Measurements from ENCODE around the gene C15orf40. TPM values are rescaled to one million over a fixed set of nuclear protein-coding genes. Genes with fewer than 3 reads are reported as not detected.

Gene C15orf40
- total RNA-seq, 1 experiment from 2014 or later: 20.6 TPM

DNA sequence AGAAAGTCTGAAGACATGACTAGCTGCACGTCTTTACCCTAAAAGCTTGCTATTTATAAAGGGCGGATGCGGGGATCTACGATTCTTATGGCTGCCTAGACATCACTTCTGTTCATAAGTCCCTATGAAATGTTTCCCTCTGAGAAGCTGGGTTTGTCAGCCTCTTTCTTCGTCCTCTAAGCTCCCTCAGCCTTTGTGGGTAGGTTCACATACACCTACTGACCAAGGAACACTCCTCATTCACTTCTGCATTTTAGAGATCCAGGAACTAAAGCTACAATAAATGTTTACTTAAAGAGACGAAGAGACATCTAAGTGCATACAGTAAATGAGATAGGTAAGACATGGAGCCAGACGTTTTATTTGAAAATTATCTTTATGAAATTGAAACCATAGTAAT lies 42.1 kb downstream of the C15orf40 start:
- CTCF ChIA-PET: no interaction called here
- Histone ChIP-seq H3K36me3 (ENCODE audit: insufficient read depth, low read length, poor library complexity, severe bottlenecking) (no peaks in the 10 kb centered on the region), H3K27ac (ENCODE audit: low read depth, low read length, poor library complexity, severe bottlenecking) (no peak overlapping the region), H3K4me1 (ENCODE audit: insufficient read depth, low read length, poor library complexity, severe bottlenecking) (no peaks in the 10 kb centered on the region), H3K4me3 (ENCODE audit: low read depth, low read length, poor library complexity, severe bottlenecking) (no peak overlapping the region), H3K27me3 (replicated peaks; ENCODE audit: insufficient read depth, low read depth, low read length, poor library complexity) (no peaks in the 10 kb centered on the region), H3K9me3 (ENCODE audit: low read depth, low read length, poor library complexity, severe bottlenecking) (no peaks in the 10 kb centered on the region)
- POLR2A ChIA-PET (ENCODE audit: low non-redundant PET): no interaction called here
- intact Hi-C loops (cut with micrococcal nuclease; ENCODE audit: unreplicated experiment): no loop called here
- TF ChIP-seq EZH2 (IDR thresholded peaks at IDR 0.05; ENCODE audit: borderline replicate concordance, low read depth, low read length, poor library complexity, severe bottlenecking): no peak
- TF ChIP-seq, protein P1, sequence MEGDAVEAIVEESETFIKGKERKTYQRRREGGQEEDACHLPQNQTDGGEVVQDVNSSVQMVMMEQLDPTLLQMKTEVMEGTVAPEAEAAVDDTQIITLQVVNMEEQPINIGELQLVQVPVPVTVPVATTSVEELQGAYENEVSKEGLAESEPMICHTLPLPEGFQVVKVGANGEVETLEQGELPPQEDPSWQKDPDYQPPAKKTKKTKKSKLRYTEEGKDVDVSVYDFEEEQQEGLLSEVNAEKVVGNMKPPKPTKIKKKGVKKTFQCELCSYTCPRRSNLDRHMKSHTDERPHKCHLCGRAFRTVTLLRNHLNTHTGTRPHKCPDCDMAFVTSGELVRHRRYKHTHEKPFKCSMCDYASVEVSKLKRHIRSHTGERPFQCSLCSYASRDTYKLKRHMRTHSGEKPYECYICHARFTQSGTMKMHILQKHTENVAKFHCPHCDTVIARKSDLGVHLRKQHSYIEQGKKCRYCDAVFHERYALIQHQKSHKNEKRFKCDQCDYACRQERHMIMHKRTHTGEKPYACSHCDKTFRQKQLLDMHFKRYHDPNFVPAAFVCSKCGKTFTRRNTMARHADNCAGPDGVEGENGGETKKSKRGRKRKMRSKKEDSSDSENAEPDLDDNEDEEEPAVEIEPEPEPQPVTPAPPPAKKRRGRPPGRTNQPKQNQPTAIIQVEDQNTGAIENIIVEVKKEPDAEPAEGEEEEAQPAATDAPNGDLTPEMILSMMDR (conservative IDR thresholded peaks at IDR 0.05; ENCODE audit: low read depth, low read length): no peak
- BruUV-seq (replicated peaks): no TSS peak
- DNase-seq (ENCODE audit: low spot score): no peak

DNA sequence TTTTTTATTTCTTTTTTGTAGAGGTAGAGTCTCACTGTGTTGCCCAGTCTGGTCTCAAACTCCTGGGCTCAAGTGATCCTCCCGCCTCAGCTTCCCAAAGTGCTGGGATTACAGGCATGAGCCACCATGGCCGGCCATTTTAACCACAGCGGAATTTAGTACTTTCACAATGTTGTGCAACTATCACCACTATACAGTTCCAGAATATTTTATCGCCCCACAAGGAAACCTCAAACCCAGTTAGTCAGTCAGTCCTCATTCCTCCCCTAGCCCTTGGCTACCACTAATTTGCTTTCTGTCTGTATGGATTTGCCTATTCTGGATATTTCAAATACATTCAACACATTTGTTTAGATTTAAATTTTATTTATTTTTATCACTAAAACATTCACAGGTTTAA lies 43.4 kb downstream of the C15orf40 start:
- CTCF ChIA-PET: no interaction called here
- POLR2A ChIA-PET (ENCODE audit: low non-redundant PET): no interaction called here
- Histone ChIP-seq H3K4me3 (ENCODE audit: low read depth, low read length, poor library complexity, severe bottlenecking) (no peak overlapping the region), H3K36me3 (ENCODE audit: insufficient read depth, low read length, poor library complexity, severe bottlenecking) (no peaks in the 10 kb centered on the region), H3K27me3 (replicated peaks; ENCODE audit: insufficient read depth, low read depth, low read length, poor library complexity) (no peaks in the 10 kb centered on the region), H3K4me1 (ENCODE audit: insufficient read depth, low read length, poor library complexity, severe bottlenecking) (no peaks in the 10 kb centered on the region), H3K27ac (ENCODE audit: low read depth, low read length, poor library complexity, severe bottlenecking) (no peak overlapping the region), H3K9me3 (ENCODE audit: low read depth, low read length, poor library complexity, severe bottlenecking) (no peaks in the 10 kb centered on the region)
- intact Hi-C loops (cut with micrococcal nuclease; ENCODE audit: unreplicated experiment): no loop called here
- BruUV-seq (replicated peaks): no TSS peak
- no peak for DNase-seq (ENCODE audit: low spot score)
- no peak for TF ChIP-seq EZH2 (IDR thresholded peaks at IDR 0.05; ENCODE audit: borderline replicate concordance, low read depth, low read length, poor library complexity, severe bottlenecking)
- TF ChIP-seq, protein P1 (conservative IDR thresholded peaks at IDR 0.05; ENCODE audit: low read depth, low read length): no peak

DNA sequence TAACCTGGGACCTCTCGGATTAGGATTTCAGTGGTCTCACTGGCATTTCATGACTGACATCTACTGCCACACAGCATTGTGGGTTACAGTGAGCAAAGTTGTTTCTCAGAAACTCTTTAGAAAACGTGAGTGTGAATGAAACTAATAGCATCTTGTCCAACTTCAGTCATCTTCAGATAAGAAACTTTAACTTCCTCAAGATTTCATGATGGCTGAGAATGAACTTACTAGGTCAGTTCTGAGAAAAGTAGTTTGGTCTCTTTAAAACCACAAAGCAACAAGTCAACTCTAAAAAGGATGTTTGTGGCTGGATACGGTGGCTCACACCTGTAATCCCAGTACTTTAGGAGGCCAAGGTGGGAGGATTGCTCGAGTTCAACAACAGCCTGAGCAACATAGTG lies 44.8 kb downstream of the C15orf40 start:
- TF ChIP-seq, protein P1 (conservative IDR thresholded peaks at IDR 0.05; ENCODE audit: low read depth, low read length): no peak
- TF ChIP-seq EZH2 (IDR thresholded peaks at IDR 0.05; ENCODE audit: borderline replicate concordance, low read depth, low read length, poor library complexity, severe bottlenecking): no peak
- no peak for DNase-seq (ENCODE audit: low spot score)
- H3K36me3 ChIP-seq (ENCODE audit: insufficient read depth, low read length, poor library complexity, severe bottlenecking): no peaks in the 10 kb centered on the region
- no peak overlapping the region for H3K4me3 ChIP-seq (ENCODE audit: low read depth, low read length, poor library complexity, severe bottlenecking)
- no peaks in the 10 kb centered on the region for H3K9me3 ChIP-seq (ENCODE audit: low read depth, low read length, poor library complexity, severe bottlenecking)
- H3K4me1 ChIP-seq (ENCODE audit: insufficient read depth, low read length, poor library complexity, severe bottlenecking): no peaks in the 10 kb centered on the region
- BruUV-seq (replicated peaks): no TSS peak
- intact Hi-C loops (cut with micrococcal nuclease; ENCODE audit: unreplicated experiment): no loop called here
- no peaks in the 10 kb centered on the region for H3K27me3 ChIP-seq (replicated peaks; ENCODE audit: insufficient read depth, low read depth, low read length, poor library complexity)
- no peak overlapping the region for H3K27ac ChIP-seq (ENCODE audit: low read depth, low read length, poor library complexity, severe bottlenecking)
- CTCF ChIA-PET: no interaction called here
- POLR2A ChIA-PET (ENCODE audit: low non-redundant PET): no interaction called here

Data from A673 (cell line).